B cell (primary cell): ENCODE results near the gene MAP3K7. TPM values are rescaled to one million over a fixed set of nuclear protein-coding genes. Genes with fewer than 3 reads are reported as not detected.

ENCODE experiments used
- ATAC-seq: fragments of 200-7000 bp; cut with Tn5 transposase; one replicate; pipeline ENCODE4 v1.10.0; 2021; ENCODE audit warnings: low read depth, mild to moderate bottlenecking, moderate number of reproducible peaks, moderate library complexity
- CTCF ChIA-PET: fragments of 350-600 bp; sonication (Branson Sonifier 250); formaldehyde crosslinking; loops from one replicate; lab custom pipeline; 2021; ENCODE audit warnings: antibody characterized with exemption, inconsistent platforms; lab: Charles Lee
- POLR2A ChIA-PET: fragments of 350-600 bp; sonication (Branson Sonifier 250); formaldehyde crosslinking; loops from one replicate; lab custom pipeline; 2021; ENCODE audit warnings: antibody characterized with exemption; lab: Charles Lee
- DNase-seq: peaks from one replicate; pipeline ENCODE4 v3.0.0; 2013
- H2AFZ ChIP-seq: 2 replicates; pipeline ENCODE4 v1.6.1; 2012; ENCODE audit warnings: mild to moderate bottlenecking, low read depth, low read length; ENCODE audit not compliant: insufficient read depth, poor library complexity, severe bottlenecking
- H3K27ac ChIP-seq, 2 donors: 1 replicate in 1 of 2; 2 replicates in 1 of 2; pipeline ENCODE4 v1.5.1; 2012 to 2013; ENCODE audit warnings: low read length in 2 of 2, mild to moderate bottlenecking in 2 of 2, moderate library complexity in 1 of 2
- H3K27me3 ChIP-seq, 4 experiments: fragments of 200-600 bp in 1 of 4; sonication (generic) in 1 of 4; replicated peaks in 1 of 4; 1 replicate in 2 of 4; 2 replicates in 2 of 4; pipeline versions ENCODE4 v1.6.1 to v1.7.0; 2013 to 2016; ENCODE audit warnings: low read length in 3 of 4, mild to moderate bottlenecking in 2 of 4, mixed read lengths in 1 of 4, moderate library complexity in 1 of 4; ENCODE audit not compliant: insufficient read depth in 4 of 4, control insufficient read depth in 3 of 4; ENCODE audit errors: control extremely low read depth in 1 of 4
- H3K36me3 ChIP-seq, 2 experiments: replicated peaks in 1 of 2; 1 replicate in 1 of 2; 2 replicates in 1 of 2; pipeline versions ENCODE4 v1.6.1 to v1.7.1; 2013; ENCODE audit warnings: low read length in 1 of 2; ENCODE audit not compliant: insufficient read depth in 2 of 2, control insufficient read depth in 1 of 2; ENCODE audit errors: control extremely low read depth in 1 of 2, extremely low read depth in 1 of 2
- H3K4me1 ChIP-seq, 2 donors: fragments of 200-600 bp in 1 of 2; sonication (generic) in 1 of 2; 1 replicate in 1 of 2; 2 replicates in 1 of 2; pipeline versions ENCODE4 v1.5.1 to v1.6.1; 2013 to 2017; ENCODE audit warnings: low read length in 2 of 2; ENCODE audit not compliant: control insufficient read depth in 2 of 2, insufficient read depth in 2 of 2
- H3K4me2 ChIP-seq: replicated peaks from 2 replicates; pipeline ENCODE3; 2012; ENCODE audit warnings: mild to moderate bottlenecking, low read depth, low read length; ENCODE audit not compliant: poor library complexity, severe bottlenecking
- H3K4me3 ChIP-seq, 5 experiments: fragments of 200-600 bp in 1 of 5; sonication (generic) in 1 of 5; 1 replicate in 3 of 5; 2 replicates in 2 of 5; pipeline versions ENCODE4 v1.5.1 to v1.7.0; 2011 to 2016; ENCODE audit warnings: low read length in 4 of 5, mild to moderate bottlenecking in 4 of 5, low read depth in 2 of 5, control low read depth in 1 of 5, moderate library complexity in 1 of 5; ENCODE audit not compliant: insufficient read depth in 1 of 5; ENCODE audit errors: control extremely low read depth in 1 of 5, extremely low read depth in 1 of 5
- H3K79me2 ChIP-seq: fragments of 200-600 bp; sonication (generic); one replicate; pipeline ENCODE4 v1.6.0; 2016; ENCODE audit warnings: low read length; ENCODE audit not compliant: control insufficient read depth, insufficient read depth
- H3K9ac ChIP-seq: fragments of 200-600 bp; sonication (generic); 2 replicates; pipeline ENCODE4 v1.6.1; 2017; ENCODE audit warnings: mild to moderate bottlenecking, low read length, moderate library complexity
- H3K9me3 ChIP-seq, 3 donors: one replicate each; pipeline versions ENCODE4 v1.6.1 to v1.7.1; 2013; ENCODE audit warnings: low read length in 2 of 3; ENCODE audit not compliant: control insufficient read depth in 2 of 3, insufficient read depth in 1 of 3; ENCODE audit errors: control extremely low read depth in 1 of 3
- H4K20me1 ChIP-seq: 2 replicates; pipeline ENCODE4 v1.6.0; 2012; ENCODE audit warnings: mild to moderate bottlenecking, low read length; ENCODE audit not compliant: insufficient read depth, control insufficient read depth, poor library complexity, severe bottlenecking
- H3K27ac Mint-ChIP-seq: one replicate; pipeline ENCODE4 v1.8.0; 2021; ENCODE audit warnings: mixed read lengths
- H3K27me3 Mint-ChIP-seq: one replicate; pipeline ENCODE4 v1.8.0; 2021; ENCODE audit warnings: mixed read lengths
- H3K4me1 Mint-ChIP-seq: one replicate; pipeline ENCODE4 v1.8.0; 2021; ENCODE audit warnings: mixed read lengths
- H3K4me3 Mint-ChIP-seq: one replicate; pipeline ENCODE4 v1.8.0; 2021; ENCODE audit warnings: mixed read lengths
- H3K9me3 Mint-ChIP-seq: one replicate; pipeline ENCODE4 v1.8.0; 2022; ENCODE audit warnings: mixed read lengths; ENCODE audit not compliant: insufficient read depth
- CTCF ChIP-seq: fragments of 200-600 bp; IDR thresholded peaks from one replicate; pipeline ENCODE4 v1.8.0; 2022; ENCODE audit warnings: antibody characterized with exemption, mild to moderate bottlenecking
- EZH2 ChIP-seq: IDR thresholded peaks from 2 replicates; pipeline ENCODE4 v1.6.1; 2012; ENCODE audit warnings: borderline replicate concordance, low read depth, mild to moderate bottlenecking, moderate library complexity, low read length; ENCODE audit not compliant: insufficient read depth, poor library complexity, severe bottlenecking
- whole genome bisulfite sequencing: methylation state at CpG from one replicate; pipeline ENCODE4 v1.1.5; 2013; ENCODE audit warnings: missing lambda C conversion rate; ENCODE audit not compliant: insufficient coverage; 5-methylcytosine and 5-hydroxymethylcytosine counted together
- intact Hi-C: fragments of 100-400 bp; cut with micrococcal nuclease; formaldehyde crosslinking; loops from one replicate; pipeline ENCODE4 v1.10.0; 2022
- polyA plus RNA-seq: library from polyadenylated mRNA; depleted of rRNA; stranded (reverse); fragments of >200 nt; gene quantifications from 2 replicates; pipeline ENCODE4 v1.2.3, GENCODE V29; 2012
- total RNA-seq, 2 donors: library from RNA; stranded (reverse); fragments of 120-200 nt in 1 of 2; gene quantifications; 1 replicate in 1 of 2; 2 replicates in 1 of 2; pipeline versions ENCODE4 v1.2.3 to v1.2.4, GENCODE V29; 2013 to 2022

The MAP3K7 gene
- total and polyA plus RNA-seq, 2 donors (not counting 1 experiment from before 2014, with no cell fraction given): 15.0 to 32.8 TPM

- H3K4me1 Mint-ChIP-seq: peaks cover 8% of the 10 kb centered on the region
- no peak for DNase-seq
- Histone ChIP-seq H4K20me1 (no peaks in the 10 kb centered on the region), H3K27ac (no peak overlapping the region), H3K4me2 (no peak overlapping the region), H3K4me3 (no peak overlapping the region), H3K27me3 (peaks cover 0 to 4% (median 0%) of the 10 kb centered on the region in 4 experiments), H3K36me3 (no peaks in the 10 kb centered on the region), H2AFZ (no peak overlapping the region), H3K79me2 (no peaks in the 10 kb centered on the region), H3K9me3 (no peaks in the 10 kb centered on the region), H3K4me1 (peaks cover 6 to 10% of the 10 kb centered on the region in 2 donors), H3K9ac (no peak overlapping the region)
- POLR2A ChIA-PET: no interaction called here
- no peak for ATAC-seq
- H3K9me3 Mint-ChIP-seq: no peaks in the 10 kb centered on the region
- no peak overlapping the region for H3K4me3 Mint-ChIP-seq
- intact Hi-C loops: no loop called here
- peaks cover 9% of the 10 kb centered on the region for H3K27me3 Mint-ChIP-seq
- CTCF ChIA-PET: interaction anchor here (0.6 to 1.3 kb wide), 2 partner anchors 12 to 73 kb away, joined by 3 to 7 read pairs; no protein-coding TSS in a partner anchor
- no peak overlapping the region for H3K27ac Mint-ChIP-seq
- 83% methylated on average over 1 of the region's 8 CpGs for WGBS
- TF ChIP-seq CTCF (no peak), EZH2 (no peak)
Observed at GRCh38 chr6:90466154-90466940, 120.5 kb downstream of the MAP3K7 start.

- Histone ChIP-seq H3K4me1 (peaks cover 6 to 10% of the 10 kb centered on the region in 2 donors), H3K36me3 (no peaks in the 10 kb centered on the region), H3K4me3 (no peak overlapping the region), H3K4me2 (no peak overlapping the region), H3K79me2 (no peaks in the 10 kb centered on the region), H4K20me1 (no peaks in the 10 kb centered on the region), H2AFZ (no peak overlapping the region), H3K9ac (no peak overlapping the region), H3K9me3 (no peaks in the 10 kb centered on the region), H3K27ac (no peak overlapping the region), H3K27me3 (peaks cover 0 to 4% (median 0%) of the 10 kb centered on the region in 4 experiments)
- intact Hi-C loops: no loop called here
- no peaks in the 10 kb centered on the region for H3K9me3 Mint-ChIP-seq
- ATAC-seq (no peak), DNase-seq (no peak)
- 100% methylated on average over 1 of the region's 2 CpGs for WGBS
- TF ChIP-seq EZH2 (no peak), CTCF (no peak)
- H3K27me3 Mint-ChIP-seq: peaks cover 9% of the 10 kb centered on the region
- no peak overlapping the region for H3K4me3 Mint-ChIP-seq
- H3K27ac Mint-ChIP-seq: no peak overlapping the region
- ChIA-PET POLR2A (no interaction called here), CTCF (interaction anchor here (1.3 kb wide), 1 partner anchor 13 kb away, joined by 7 read pairs; no protein-coding TSS in a partner anchor)
- peaks cover 8% of the 10 kb centered on the region for H3K4me1 Mint-ChIP-seq
Observed at GRCh38 chr6:90465686-90466085, 121.2 kb downstream of the MAP3K7 start.
